PC-9 (cell line): ENCODE data around the gene PLIN5.

Experiments
- CTCF ChIP-seq: fragments of 200-600 bp; sonication (generic); conservative IDR thresholded peaks from 2 replicates; pipeline ENCODE4 v1.6.1; 2017; ENCODE audit warnings: mixed run types, antibody characterized with exemption, mild to moderate bottlenecking, moderate library complexity
- EZH2 ChIP-seq: fragments of 200-600 bp; sonication (generic); IDR thresholded peaks from 2 replicates; pipeline ENCODE4 v1.8.0; 2017; ENCODE audit warnings: antibody characterized with exemption, low read depth

DNA sequence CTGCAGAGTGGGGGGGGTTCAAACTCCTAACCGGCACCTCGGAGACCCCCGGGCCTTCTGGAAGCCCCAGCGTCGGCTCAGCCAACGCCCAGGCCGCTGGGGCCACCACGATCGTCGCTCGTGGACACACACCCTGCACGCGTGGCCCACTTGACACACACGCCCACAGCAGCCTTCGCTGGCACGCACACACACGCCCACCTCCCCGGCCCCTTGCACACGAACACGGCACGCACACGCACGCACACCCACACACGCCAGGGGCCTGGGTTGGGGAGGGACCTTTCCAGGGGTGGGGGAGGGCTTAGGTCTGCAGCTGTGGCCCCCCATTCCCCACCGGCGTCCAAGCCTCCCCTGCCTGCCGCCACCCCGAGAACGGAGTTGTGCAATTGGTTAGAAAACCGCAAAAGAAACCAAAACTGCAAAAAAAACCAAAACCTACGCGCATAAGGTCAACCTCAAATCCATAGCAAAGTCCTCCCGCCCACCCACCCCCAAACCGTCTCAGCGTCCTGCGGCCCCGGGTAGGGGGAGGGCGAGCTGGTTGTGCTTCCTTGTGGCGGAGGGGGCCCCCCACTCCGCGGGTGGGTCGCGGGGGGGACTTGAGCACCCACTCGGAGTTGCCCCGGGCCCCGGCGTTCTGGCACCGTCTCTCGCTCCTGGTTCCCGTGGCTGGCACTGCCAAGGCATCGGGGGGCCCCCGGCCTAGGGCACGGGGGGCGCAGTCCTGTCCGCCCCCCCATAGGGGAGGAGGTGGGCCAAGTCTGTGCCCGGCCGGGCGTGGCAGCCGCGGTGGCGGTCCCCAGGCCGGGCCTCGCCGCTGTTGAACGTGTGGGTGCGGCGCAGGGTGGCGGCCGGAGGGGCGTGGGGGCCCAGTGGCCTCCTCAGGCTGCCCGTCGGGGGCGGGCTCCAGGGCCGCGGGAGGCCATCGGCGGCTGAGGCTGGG is 8.1 kb upstream of the PLIN5 start:
- TF ChIP-seq CTCF, result no peak
- TF ChIP-seq EZH2, result no peak
